IPS DF 19.7 (cell line): ENCODE measurements around the gene PIH1D1.

Source experiments
- DNase-seq: peaks from one replicate; pipeline ENCODE4 v3.0.0-alpha.2; 2013; ENCODE audit warnings: low read depth, low spot score

PIH1D1 gene

GRCh38 chr19:49420227-49420626 lies 31.4 kb downstream of the PIH1D1 start:
- no peak for DNase-seq

GRCh38 chr19:49419173-49419572 lies 32.4 kb downstream of the PIH1D1 start:
- no peak for DNase-seq

- DNase-seq, result no peak
Measured at GRCh38 chr19:49418511-49418910, 33.1 kb downstream of the PIH1D1 start.

- no peak for DNase-seq
Measured at GRCh38 chr19:49417088-49417487, 34.5 kb downstream of the PIH1D1 start.

GRCh38 chr19:49415810-49416200 lies 35.8 kb downstream of the PIH1D1 start:
- DNase-seq, result no peak

GRCh38 chr19:49415102-49415809 lies 36.4 kb downstream of the PIH1D1 start:
- DNase-seq, result no peak

GRCh38 chr19:49414256-49414655 lies 37.4 kb downstream of the PIH1D1 start:
- DNase-seq, result no peak

- no peak for DNase-seq
Measured at GRCh38 chr19:49413348-49413747, 38.3 kb downstream of the PIH1D1 start.

GRCh38 chr19:49411681-49412326 lies 39.8 kb downstream of the PIH1D1 start:
- no peak for DNase-seq

GRCh38 chr19:49409441-49410029 lies 42.1 kb downstream of the PIH1D1 start:
- no peak for DNase-seq

- DNase-seq, result no peak
Measured at GRCh38 chr19:49408816-49409440, 42.7 kb downstream of the PIH1D1 start.

GRCh38 chr19:49407482-49408015 lies 44.1 kb downstream of the PIH1D1 start:
- DNase-seq, result no peak

- DNase-seq, result no peak
Measured at GRCh38 chr19:49407079-49407478, 44.5 kb downstream of the PIH1D1 start.

- DNase-seq, result peak; percentile 99
Measured at GRCh38 chr19:49403404-49404187, 48.0 kb downstream of the PIH1D1 start.

GRCh38 chr19:49400029-49400428 lies 51.6 kb downstream of the PIH1D1 start:
- DNase-seq, result no peak

GRCh38 chr19:49398931-49399330 lies 52.7 kb downstream of the PIH1D1 start:
- DNase-seq, result no peak

- no peak for DNase-seq
Measured at GRCh38 chr19:49398001-49398615, 53.5 kb downstream of the PIH1D1 start.

- DNase-seq, result no peak
Measured at GRCh38 chr19:49396738-49397505, 54.7 kb downstream of the PIH1D1 start.
